NCI-H1436 treated with DMSO at 0.1 percent for 48 hours (cell line): ENCODE measurements around the gene DYRK1A.
A peak's percentile ranks its signal among the peaks of the same experiment; 100 is the strongest.

ENCODE experiments used
- DNase-seq: peaks from one replicate; lab custom pipeline; 2025; lab: John Stamatoyannopoulos, UW

Gene DYRK1A

GRCh38 chr21:37419228-37419906 is 52.8 kb downstream of the DYRK1A start:
- no peak for DNase-seq

- DNase-seq, result no peak
These were observed 54.7 kb downstream of the DYRK1A start for GRCh38 chr21:37421306-37421705.

- no peak for DNase-seq
These were observed 55.8 kb downstream of the DYRK1A start for GRCh38 chr21:37422382-37422781.

GRCh38 chr21:37423103-37423502 is 56.5 kb downstream of the DYRK1A start:
- no peak for DNase-seq

GRCh38 chr21:37424396-37424795 is 57.8 kb downstream of the DYRK1A start:
- no peak for DNase-seq

GRCh38 chr21:37425001-37425400 is 58.4 kb downstream of the DYRK1A start:
- no peak for DNase-seq

GRCh38 chr21:37425684-37426083 is 59.1 kb downstream of the DYRK1A start:
- no peak for DNase-seq

GRCh38 chr21:37427221-37427620 is 60.6 kb downstream of the DYRK1A start:
- no peak for DNase-seq

- no peak for DNase-seq
These were observed 62.8 kb downstream of the DYRK1A start for GRCh38 chr21:37429356-37429755.

GRCh38 chr21:37430184-37430821 is 63.7 kb downstream of the DYRK1A start:
- DNase-seq, result no peak

GRCh38 chr21:37431243-37431642 is 64.7 kb downstream of the DYRK1A start:
- no peak for DNase-seq

- no peak for DNase-seq
These were observed 66.3 kb downstream of the DYRK1A start for GRCh38 chr21:37432710-37433455.

GRCh38 chr21:37433456-37433840 is 66.9 kb downstream of the DYRK1A start:
- no peak for DNase-seq

- peak; percentile 87 for DNase-seq
These were observed 68.5 kb downstream of the DYRK1A start for GRCh38 chr21:37435120-37435519.

GRCh38 chr21:37435711-37436110 is 69.1 kb downstream of the DYRK1A start:
- no peak for DNase-seq

GRCh38 chr21:37436174-37436573 is 69.6 kb downstream of the DYRK1A start:
- no peak for DNase-seq

GRCh38 chr21:37437376-37438080 is 71.0 kb downstream of the DYRK1A start:
- no peak for DNase-seq

- no peak for DNase-seq
These were observed 77.1 kb downstream of the DYRK1A start for GRCh38 chr21:37443683-37444082.

GRCh38 chr21:37445228-37445627 is 78.7 kb downstream of the DYRK1A start:
- no peak for DNase-seq

- DNase-seq, result no peak
These were observed 80.0 kb downstream of the DYRK1A start for GRCh38 chr21:37446552-37446951.

GRCh38 chr21:37447288-37447936 is 80.8 kb downstream of the DYRK1A start:
- no peak for DNase-seq

- DNase-seq, result no peak
These were observed 82.8 kb downstream of the DYRK1A start for GRCh38 chr21:37449302-37449937.
